HG03378 (cell line): ENCODE data around the gene MAFF.
A peak's percentile ranks its signal among the peaks of the same experiment; 100 is the strongest.
"Not testable (repeated sequence)": the region's sequence is repeated elsewhere in the genome, so short reads cannot be mapped to it uniquely, and the experiment has no call there.

ENCODE experiments used
- ATAC-seq: cut with Tn5 transposase; IDR thresholded peaks from one replicate; pipeline ENCODE4 v1.9.1; 2021; ENCODE audit warnings: mild to moderate bottlenecking, moderate library complexity; ENCODE audit not compliant: unreplicated experiment

The MAFF gene

GRCh38 chr22:38201711-38202436 lies at the start of gene MAFF:
Gene MAFF, plus strand, starts transcription at chr22:38201994. Its CDS starts 11,860 bp downstream, at chr22:38213854.
- ATAC-seq: peak; percentile 46

- ATAC-seq: no peak
Measured at GRCh38 chr22:38153821-38154562, 47.8 kb upstream of the MAFF start.

- not testable (repeated sequence) for ATAC-seq
Measured at GRCh38 chr22:38154563-38154915, 47.3 kb upstream of the MAFF start.

GRCh38 chr22:38155703-38156102 lies 46.1 kb upstream of the MAFF start:
- ATAC-seq: no peak

GRCh38 chr22:38162881-38163843 lies 38.6 kb upstream of the MAFF start:
- no peak for ATAC-seq

- no peak for ATAC-seq
Measured at GRCh38 chr22:38163844-38164550, 37.8 kb upstream of the MAFF start.

- no peak for ATAC-seq
Measured at GRCh38 chr22:38164551-38164918, 37.3 kb upstream of the MAFF start.

GRCh38 chr22:38165922-38166593 lies 35.7 kb upstream of the MAFF start:
- ATAC-seq: no peak

GRCh38 chr22:38167988-38168407 lies 33.8 kb upstream of the MAFF start:
- ATAC-seq: no peak

- ATAC-seq: no peak
Measured at GRCh38 chr22:38169116-38169515, 32.7 kb upstream of the MAFF start.

GRCh38 chr22:38170469-38170868 lies 31.3 kb upstream of the MAFF start:
- no peak for ATAC-seq

- ATAC-seq: no peak
Measured at GRCh38 chr22:38171927-38172831, 29.6 kb upstream of the MAFF start.

GRCh38 chr22:38172832-38173640 lies 28.8 kb upstream of the MAFF start:
- no peak for ATAC-seq

GRCh38 chr22:38173641-38173906 lies 28.2 kb upstream of the MAFF start:
- no peak for ATAC-seq

GRCh38 chr22:38174626-38175025 lies 27.2 kb upstream of the MAFF start:
- ATAC-seq: no peak

GRCh38 chr22:38175206-38176118 lies 26.3 kb upstream of the MAFF start:
- ATAC-seq: no peak

GRCh38 chr22:38176170-38176741 lies 25.5 kb upstream of the MAFF start:
- no peak for ATAC-seq
